DOHH2 (cell line): ENCODE data around the gene NUDT4B.
"Not testable (repeated sequence)": the region's sequence is repeated elsewhere in the genome, so short reads cannot be mapped to it uniquely, and the experiment has no call there.

Experiments
- H3F3A ChIP-seq: fragments of 200-600 bp; sonication (generic), shearing (Covaris generic); 2 replicates; pipeline ENCODE4 v1.6.0; 2016; ENCODE audit warnings: antibody characterized with exemption, mild to moderate bottlenecking; ENCODE audit not compliant: control insufficient read depth, insufficient read depth
- H3K27ac ChIP-seq: fragments of 200-600 bp; sonication (generic); 2 replicates; pipeline ENCODE4 v1.5.1; 2014; ENCODE audit warnings: low read depth, mild to moderate bottlenecking, low read length, moderate library complexity
- H3K27me3 ChIP-seq: fragments of 200-600 bp; sonication (generic); 2 replicates; pipeline ENCODE4 v1.6.1; 2014; ENCODE audit warnings: mild to moderate bottlenecking, low read length, mixed read lengths; ENCODE audit not compliant: control insufficient read depth
- H3K36me3 ChIP-seq: fragments of 200-600 bp; sonication (generic); 2 replicates; pipeline ENCODE4 v1.6.1; 2014; ENCODE audit warnings: mild to moderate bottlenecking, low read length, moderate library complexity, mixed read lengths; ENCODE audit not compliant: control insufficient read depth
- H3K4me1 ChIP-seq: fragments of 200-600 bp; sonication (generic); 2 replicates; pipeline ENCODE4 v1.6.1; 2014; ENCODE audit warnings: mild to moderate bottlenecking, low read length, mixed read lengths; ENCODE audit not compliant: control insufficient read depth
- H3K4me2 ChIP-seq: fragments of 200-600 bp; sonication (generic); 2 replicates; pipeline ENCODE4 v1.6.0; 2014; ENCODE audit warnings: mild to moderate bottlenecking, low read length, moderate library complexity
- H3K4me3 ChIP-seq: fragments of 200-600 bp; sonication (generic); 2 replicates; pipeline ENCODE4 v1.5.1; 2014; ENCODE audit warnings: mild to moderate bottlenecking, low read length, mixed read lengths
- H3K79me2 ChIP-seq: fragments of 200-600 bp; sonication (generic); 2 replicates; pipeline ENCODE4 v1.6.1; 2014; ENCODE audit warnings: mild to moderate bottlenecking, low read length, mixed read lengths; ENCODE audit not compliant: control insufficient read depth
- H3K9me2 ChIP-seq: fragments of 200-600 bp; sonication (generic); replicated peaks from 2 replicates; pipeline ENCODE4 v1.6.1; 2014; ENCODE audit warnings: mild to moderate bottlenecking, low read length, mixed read lengths; ENCODE audit not compliant: control insufficient read depth
- H3K9me3 ChIP-seq: fragments of 200-600 bp; sonication (generic); 2 replicates; pipeline ENCODE4 v1.6.1; 2014; ENCODE audit warnings: antibody characterized with exemption, low read length, mixed read lengths; ENCODE audit not compliant: control insufficient read depth, insufficient read depth
- H4K20me1 ChIP-seq: fragments of 200-600 bp; sonication (generic); 2 replicates; pipeline ENCODE4 v1.6.0; 2014; ENCODE audit warnings: low read depth, mild to moderate bottlenecking, antibody characterized with exemption, low read length, moderate library complexity; ENCODE audit not compliant: control insufficient read depth, insufficient read depth

The NUDT4B gene

DNA sequence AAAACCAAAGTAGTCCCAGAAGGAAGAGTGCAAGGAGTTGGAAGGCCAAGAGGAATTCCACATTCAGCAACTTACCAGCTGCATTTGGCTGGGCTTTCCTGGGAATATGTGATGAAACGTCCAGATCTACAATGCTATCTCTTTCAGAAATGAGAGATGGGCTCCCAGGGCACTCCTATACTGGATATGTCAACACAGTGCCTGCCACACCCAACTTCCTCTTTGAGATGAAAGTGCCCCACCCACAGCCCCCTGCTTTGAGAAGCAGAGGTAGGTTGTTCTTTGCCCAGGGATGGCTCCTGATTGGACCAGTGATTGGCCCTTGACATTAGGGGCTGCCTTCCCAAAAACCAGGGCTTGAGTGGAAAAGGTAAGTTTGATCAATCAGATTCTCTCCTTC is 36.2 kb upstream of the NUDT4B start:
- H3K9me2 ChIP-seq, H3K27me3 ChIP-seq, H3K36me3 ChIP-seq, H3K79me2 ChIP-seq, H3F3A ChIP-seq, H4K20me1 ChIP-seq, H3K9me3 ChIP-seq, H3K27ac ChIP-seq, H3K4me3 ChIP-seq, H3K4me2 ChIP-seq, H3K4me1 ChIP-seq: not testable (repeated sequence)

GRCh38 chr1:148715518-148715917 is 33.1 kb upstream of the NUDT4B start:
- H3K27ac ChIP-seq, H4K20me1 ChIP-seq, H3F3A ChIP-seq, H3K9me2 ChIP-seq, H3K36me3 ChIP-seq, H3K4me3 ChIP-seq, H3K4me1 ChIP-seq, H3K79me2 ChIP-seq, H3K27me3 ChIP-seq, H3K4me2 ChIP-seq, H3K9me3 ChIP-seq: not testable (repeated sequence)

- not testable (repeated sequence) for H3K4me3 ChIP-seq, H3K9me3 ChIP-seq, H3F3A ChIP-seq, H3K27ac ChIP-seq, H3K4me2 ChIP-seq, H3K9me2 ChIP-seq, H3K79me2 ChIP-seq, H3K27me3 ChIP-seq, H3K36me3 ChIP-seq, H3K4me1 ChIP-seq, H4K20me1 ChIP-seq
These were observed 31.5 kb upstream of the NUDT4B start for GRCh38 chr1:148716966-148717520.

DNA sequence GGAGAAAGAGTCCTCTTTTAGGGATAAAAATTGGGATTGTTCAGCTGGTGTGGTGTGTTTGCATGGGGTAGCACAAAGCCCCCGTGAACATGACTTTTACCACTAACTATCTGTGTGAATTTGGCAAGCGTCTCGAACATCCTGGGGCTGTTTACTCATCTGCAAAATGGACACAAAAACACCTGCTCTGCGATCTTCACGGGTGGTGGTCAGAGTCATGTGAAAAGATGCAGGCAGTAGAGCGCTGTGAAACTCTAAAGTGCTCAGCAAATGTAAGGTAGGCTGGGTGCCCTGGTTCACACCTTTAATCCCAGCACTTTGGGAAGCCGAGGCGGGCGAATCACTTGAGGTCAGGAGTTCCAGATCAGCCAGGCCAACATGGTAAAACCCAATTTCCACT is 27.7 kb upstream of the NUDT4B start:
- H3K4me3 ChIP-seq, H3K4me1 ChIP-seq, H3K27me3 ChIP-seq, H3K36me3 ChIP-seq, H3K27ac ChIP-seq, H3K9me3 ChIP-seq, H3K9me2 ChIP-seq, H3F3A ChIP-seq, H3K79me2 ChIP-seq, H3K4me2 ChIP-seq, H4K20me1 ChIP-seq: not testable (repeated sequence)

DNA sequence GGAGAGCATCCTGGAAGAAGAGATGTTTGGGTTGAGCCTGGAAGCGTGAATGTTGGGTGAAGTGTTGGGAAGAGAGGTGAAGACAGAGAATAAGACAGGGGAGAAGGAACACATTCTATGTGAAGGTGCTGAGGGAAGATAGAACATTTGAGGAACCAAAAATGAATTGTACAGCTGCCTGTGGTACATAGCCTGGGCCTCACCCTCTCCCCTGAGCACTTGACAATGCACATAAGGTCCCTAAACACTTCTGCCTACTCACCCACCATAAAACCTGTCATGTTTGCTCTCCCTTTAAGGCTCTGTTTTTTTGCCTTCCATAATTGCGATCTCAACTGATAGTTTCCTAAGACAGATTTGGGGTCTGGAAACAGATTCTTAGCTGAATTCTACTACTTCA is 25.8 kb upstream of the NUDT4B start:
- H3K4me2 ChIP-seq, H3K27ac ChIP-seq, H3K27me3 ChIP-seq, H3K9me3 ChIP-seq, H3K4me1 ChIP-seq, H3K36me3 ChIP-seq, H4K20me1 ChIP-seq, H3F3A ChIP-seq, H3K79me2 ChIP-seq, H3K4me3 ChIP-seq, H3K9me2 ChIP-seq: not testable (repeated sequence)

GRCh38 chr1:148723515-148723914 is 25.1 kb upstream of the NUDT4B start:
- H3K27ac ChIP-seq, H3K27me3 ChIP-seq, H3K4me2 ChIP-seq, H3K4me1 ChIP-seq, H3K9me2 ChIP-seq, H3K9me3 ChIP-seq, H3K36me3 ChIP-seq, H3K79me2 ChIP-seq, H4K20me1 ChIP-seq, H3F3A ChIP-seq, H3K4me3 ChIP-seq: not testable (repeated sequence)

DNA sequence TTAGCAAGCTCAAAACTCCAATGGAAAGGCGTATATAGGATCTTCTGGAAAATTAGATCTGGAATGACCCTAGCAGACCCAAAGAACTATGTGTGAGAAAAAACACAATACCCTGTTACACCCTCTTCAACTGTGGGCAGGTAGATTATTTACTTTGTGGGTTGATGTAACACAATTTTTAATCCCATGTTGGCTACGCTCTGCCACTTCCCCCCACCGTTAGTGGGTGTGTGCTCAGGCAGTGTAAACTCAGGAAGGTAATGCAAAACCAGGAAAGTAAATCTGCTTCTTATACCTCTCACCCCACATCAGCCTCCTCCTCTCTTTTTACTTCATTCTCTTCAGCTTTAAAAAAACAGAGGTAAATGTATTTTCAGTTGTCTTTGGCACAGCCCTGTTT is 23.7 kb upstream of the NUDT4B start:
- H3K9me2 ChIP-seq, H3F3A ChIP-seq, H3K9me3 ChIP-seq, H3K27me3 ChIP-seq, H4K20me1 ChIP-seq, H3K36me3 ChIP-seq, H3K4me1 ChIP-seq, H3K27ac ChIP-seq, H3K79me2 ChIP-seq, H3K4me2 ChIP-seq, H3K4me3 ChIP-seq: not testable (repeated sequence)

GRCh38 chr1:148727862-148728261 is 20.7 kb upstream of the NUDT4B start:
- H3K27me3 ChIP-seq, H3K4me1 ChIP-seq, H3K9me2 ChIP-seq, H3K4me3 ChIP-seq, H3F3A ChIP-seq, H3K36me3 ChIP-seq, H3K9me3 ChIP-seq, H3K27ac ChIP-seq, H3K79me2 ChIP-seq, H3K4me2 ChIP-seq, H4K20me1 ChIP-seq: not testable (repeated sequence)

DNA sequence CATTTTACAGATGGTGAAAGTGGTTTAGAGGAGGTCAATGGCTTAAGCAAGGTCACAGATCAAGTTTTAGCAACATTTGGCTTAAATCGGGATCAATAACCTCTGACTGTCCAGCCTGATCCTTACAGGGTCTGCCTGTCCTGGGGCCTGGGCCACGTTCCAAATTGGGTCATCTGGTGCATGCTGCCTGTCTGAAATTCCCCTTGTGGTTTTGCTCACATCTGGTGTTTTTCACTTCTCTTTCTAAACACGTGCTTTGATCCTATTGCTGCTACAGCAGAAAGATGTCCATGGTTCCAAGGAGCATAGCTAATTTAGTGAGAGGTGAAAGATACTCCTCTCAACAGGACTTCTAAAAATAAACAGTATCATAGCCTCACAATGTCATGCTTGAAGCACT is 19.4 kb upstream of the NUDT4B start:
- not testable (repeated sequence) for H3K27me3 ChIP-seq, H3K79me2 ChIP-seq, H3K4me2 ChIP-seq, H3K36me3 ChIP-seq, H3F3A ChIP-seq, H3K9me2 ChIP-seq, H4K20me1 ChIP-seq, H3K9me3 ChIP-seq, H3K4me3 ChIP-seq, H3K4me1 ChIP-seq, H3K27ac ChIP-seq
